Epithelial cell of esophagus (primary cell): ENCODE measurements around the gene ZNF518B.

Experiments
- DNase-seq: peaks from one replicate; pipeline ENCODE4 v3.0.0; 2010; ENCODE audit warnings: low read depth
- H3K4me3 ChIP-seq: 2 replicates; pipeline ENCODE4 v1.5.1; 2011; ENCODE audit warnings: mild to moderate bottlenecking, low read length, control low read depth
- CTCF ChIP-seq: IDR thresholded peaks from 2 replicates; pipeline ENCODE4 v1.5.1; 2011; ENCODE audit warnings: low read depth, mild to moderate bottlenecking, low read length, control low read depth, inconsistent platforms; ENCODE audit not compliant: insufficient read depth; ENCODE audit errors: missing control alignments

Gene ZNF518B

GRCh38 chr4:10413177-10413576 lies 44.0 kb downstream of the ZNF518B start:
- DNase-seq: no peak
- no peak for TF ChIP-seq CTCF
- H3K4me3 ChIP-seq: no peak overlapping the region

DNA sequence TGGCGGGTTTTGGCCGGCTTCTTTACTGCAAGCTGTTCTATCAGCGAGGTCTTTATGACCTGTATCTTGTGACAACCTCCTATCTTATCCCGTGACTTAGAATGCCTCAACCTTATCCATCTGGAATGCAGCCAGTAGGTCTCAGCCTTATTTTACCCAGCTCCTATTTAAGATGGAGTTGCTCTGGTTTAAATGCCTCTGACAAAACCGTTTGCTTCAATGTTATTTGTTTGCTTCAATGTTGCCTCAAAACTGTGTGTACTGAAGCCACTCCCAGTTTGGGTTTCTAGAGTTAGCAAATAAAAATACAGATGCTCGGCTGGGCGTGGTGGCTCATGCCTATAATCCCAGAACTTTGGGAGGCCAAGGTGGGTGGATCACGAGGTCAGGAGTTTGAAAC lies 51.6 kb downstream of the ZNF518B start:
- TF ChIP-seq CTCF: no peak
- no peak for DNase-seq

DNA sequence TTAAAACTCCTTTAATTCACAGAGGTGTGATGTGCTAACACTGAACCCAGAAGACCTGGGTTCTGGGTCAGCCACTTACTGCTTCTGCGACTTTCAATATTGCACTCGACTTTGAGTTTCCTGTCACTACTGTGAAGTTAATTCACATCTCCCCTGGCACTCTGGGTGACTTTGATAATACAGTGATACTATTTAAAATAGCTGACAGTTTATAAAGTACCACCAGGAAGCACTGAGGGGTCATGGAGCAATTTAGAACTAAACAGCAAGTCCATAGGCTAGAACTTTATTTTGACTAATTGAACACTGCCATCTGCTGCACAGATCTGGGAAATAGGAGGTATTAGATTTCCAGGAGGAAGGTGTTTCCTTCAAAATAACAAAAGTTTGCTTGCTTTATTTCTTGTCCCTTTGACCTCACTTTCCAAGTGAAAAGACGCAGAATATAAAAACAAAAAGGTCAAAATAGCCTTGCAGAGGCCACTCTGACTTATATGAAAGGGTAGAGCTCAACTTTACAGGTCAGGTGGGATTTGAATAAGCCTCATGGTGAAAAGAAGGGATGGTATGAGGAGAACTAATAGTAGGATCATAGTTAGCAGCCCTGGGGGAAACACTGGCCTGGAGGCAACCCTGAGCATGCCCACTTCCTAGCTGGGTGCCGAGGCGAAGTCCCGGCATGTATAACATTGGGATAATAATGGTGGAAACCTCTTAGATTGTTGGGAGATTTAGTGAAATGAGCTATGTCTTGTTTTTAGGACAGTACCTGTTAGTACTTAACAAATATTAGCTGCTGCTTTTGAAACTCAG lies 53.4 kb downstream of the ZNF518B start:
- no peak overlapping the region for H3K4me3 ChIP-seq
- peak; percentile 62 for TF ChIP-seq CTCF
- peak; percentile 60 for DNase-seq

More for the DNA sequence above, 51.6 kb downstream of the ZNF518B start:
- no peak overlapping the region for H3K4me3 ChIP-seq

- DNase-seq: peak; percentile 90
- no peak overlapping the region for H3K4me3 ChIP-seq
- TF ChIP-seq CTCF: no peak
Measured at GRCh38 chr4:10395971-10396580, 61.1 kb downstream of the ZNF518B start.
